Hepatocyte (in vitro differentiated cells): ENCODE measurements around the gene OR10H4.

ENCODE experiments used
- CTCF ChIP-seq: fragments of 200-600 bp; sonication (generic); IDR thresholded peaks from 2 replicates; pipeline ENCODE4 v1.5.1; 2016; ENCODE audit warnings: antibody characterized with exemption, mild to moderate bottlenecking; ENCODE audit not compliant: poor library complexity
- EZH2 ChIP-seq: fragments of 200-600 bp; sonication (generic); IDR thresholded peaks from 2 replicates; pipeline ENCODE4 v1.6.1; 2016; ENCODE audit warnings: antibody characterized with exemption, mild to moderate bottlenecking, borderline replicate concordance

GRCh38 chr19:15979293-15979692 is 30.5 kb downstream of the OR10H4 start:
- TF ChIP-seq EZH2, result no peak
- TF ChIP-seq CTCF, result no peak
